NCI-H526 treated with DMSO at 0.1 percent for 48 hours (cell line): ENCODE measurements around the gene ILF3.
"Not testable (repeated sequence)": the region's sequence is repeated elsewhere in the genome, so short reads cannot be mapped to it uniquely, and the experiment has no call there.

Source experiments
- DNase-seq: peaks from one replicate; lab custom pipeline; 2025; lab: John Stamatoyannopoulos, UW

Gene ILF3

DNA sequence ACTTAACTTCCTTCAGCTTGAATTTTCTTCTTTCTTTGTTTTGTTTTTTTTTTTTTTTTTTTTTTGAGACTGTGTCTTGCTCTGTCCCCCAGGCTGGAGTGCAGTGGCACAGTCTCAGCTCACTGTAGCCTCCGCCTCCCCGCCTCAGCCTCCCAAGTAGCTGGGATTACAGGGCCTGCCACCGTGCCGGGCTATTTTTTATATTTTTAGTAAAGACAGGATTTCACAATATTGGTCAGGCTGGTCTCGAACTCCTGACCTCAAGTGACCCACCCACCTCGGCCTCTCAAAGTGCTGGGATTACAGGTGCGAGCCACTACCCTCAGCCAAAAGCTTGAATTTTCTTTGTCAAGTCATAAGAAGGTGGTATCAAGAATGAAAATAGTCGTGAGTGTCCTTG, 21.1 kb downstream of the ILF3 start:
- not testable (repeated sequence) for DNase-seq

DNA sequence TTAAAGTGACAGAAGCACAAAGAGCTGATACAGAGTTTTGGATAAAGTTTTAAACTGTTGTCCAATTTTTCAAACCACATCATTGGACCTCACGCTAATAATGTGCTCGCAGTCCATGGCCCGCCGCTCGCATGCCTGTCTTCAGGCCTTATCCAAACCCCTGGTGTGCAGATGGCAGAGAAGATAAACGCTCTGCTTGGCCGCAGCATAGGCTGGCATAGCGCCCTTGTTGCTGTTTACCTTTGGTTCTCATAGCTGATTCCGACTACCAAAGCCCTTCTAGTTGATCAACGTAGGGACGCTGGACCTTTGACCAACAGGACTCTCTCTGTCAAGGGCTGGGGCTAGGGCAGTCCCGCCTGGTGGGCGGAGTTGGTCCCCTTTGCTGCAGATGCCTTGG, 23.6 kb downstream of the ILF3 start:
- DNase-seq = no peak

DNA sequence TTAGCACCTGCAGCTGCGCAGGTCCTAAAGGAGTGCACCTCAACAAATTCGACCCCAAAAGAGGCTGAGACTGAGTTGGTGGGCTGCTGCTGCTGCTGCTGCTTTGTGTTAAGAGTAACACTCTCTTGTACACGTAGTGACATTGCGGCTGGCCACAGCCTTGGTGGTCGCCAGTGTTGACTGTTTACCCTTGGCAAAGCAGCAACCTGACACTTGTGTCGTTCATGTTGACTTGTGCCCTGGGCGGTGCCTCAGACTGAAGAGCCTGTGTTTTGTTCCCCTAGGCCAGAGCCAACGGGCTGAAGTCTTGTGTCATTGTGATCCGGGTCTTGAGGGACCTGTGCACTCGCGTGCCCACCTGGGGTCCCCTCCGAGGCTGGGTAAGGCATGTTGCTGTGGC, 24.7 kb downstream of the ILF3 start:
- no peak for DNase-seq

DNA sequence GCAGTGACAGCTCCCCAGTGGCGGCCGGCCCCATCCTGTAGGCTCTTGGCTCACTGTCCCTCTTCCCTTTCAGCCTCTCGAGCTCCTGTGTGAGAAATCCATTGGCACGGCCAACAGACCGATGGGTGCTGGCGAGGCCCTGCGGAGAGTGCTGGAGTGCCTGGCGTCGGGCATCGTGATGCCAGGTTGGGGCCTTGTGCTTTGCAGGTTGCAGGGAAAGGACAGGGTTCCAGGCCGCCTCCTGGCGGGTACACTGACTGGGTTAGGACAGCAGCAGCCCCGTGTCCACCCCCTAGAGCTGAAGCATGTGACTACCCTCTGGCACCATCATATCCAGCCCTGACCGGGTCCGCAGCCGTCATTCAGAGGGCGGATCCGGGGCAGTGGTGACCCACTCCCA, 25.6 kb downstream of the ILF3 start:
- no peak for DNase-seq

DNA sequence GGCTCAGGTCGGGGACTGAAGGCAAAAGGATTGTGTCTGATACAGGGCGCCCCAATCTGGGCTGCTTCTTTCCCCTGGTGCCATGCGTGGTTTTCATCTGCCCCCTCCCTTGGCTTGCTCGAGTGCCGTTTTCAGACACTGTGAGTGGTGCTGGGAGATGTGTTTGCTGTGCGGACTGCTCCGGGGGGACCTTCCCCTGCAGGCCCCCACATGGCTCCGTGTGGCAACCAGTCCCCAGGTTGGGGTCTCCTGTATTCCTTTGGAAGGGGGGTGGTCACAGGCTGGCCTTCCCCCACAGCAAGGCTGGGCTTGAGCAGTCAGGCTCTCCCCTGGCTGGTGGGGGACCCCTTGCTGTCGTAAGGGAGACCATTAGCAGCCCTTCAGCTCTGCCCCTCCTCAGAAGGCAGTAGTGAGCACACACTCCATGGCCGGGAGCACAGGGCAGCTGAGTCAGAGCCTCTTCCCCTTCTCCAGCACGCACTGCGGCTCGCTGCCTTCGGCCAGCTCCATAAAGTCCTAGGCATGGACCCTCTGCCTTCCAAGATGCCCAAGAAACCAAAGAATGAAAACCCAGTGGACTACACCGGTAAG, 26.5 kb downstream of the ILF3 start:
- no peak for DNase-seq

DNA sequence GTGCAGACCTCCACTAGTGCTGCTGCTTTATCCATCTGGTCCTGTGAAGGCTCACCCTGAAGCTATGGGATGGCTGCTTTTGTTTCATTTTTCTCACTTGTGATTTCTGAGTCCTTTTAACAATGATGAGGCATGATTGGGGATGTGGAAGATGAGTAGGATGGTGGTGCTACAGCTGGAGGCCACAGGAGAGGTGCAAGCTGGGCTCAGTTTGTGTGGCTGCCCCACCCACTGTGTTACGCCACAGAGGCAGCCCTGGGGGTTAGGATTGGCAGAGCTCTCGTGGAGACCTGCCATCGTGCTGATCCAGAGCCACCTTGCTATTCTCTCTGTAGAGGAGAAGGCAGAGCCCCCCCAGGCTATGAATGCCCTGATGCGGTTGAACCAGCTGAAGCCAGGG, 27.5 kb downstream of the ILF3 start:
- DNase-seq = no peak

DNA sequence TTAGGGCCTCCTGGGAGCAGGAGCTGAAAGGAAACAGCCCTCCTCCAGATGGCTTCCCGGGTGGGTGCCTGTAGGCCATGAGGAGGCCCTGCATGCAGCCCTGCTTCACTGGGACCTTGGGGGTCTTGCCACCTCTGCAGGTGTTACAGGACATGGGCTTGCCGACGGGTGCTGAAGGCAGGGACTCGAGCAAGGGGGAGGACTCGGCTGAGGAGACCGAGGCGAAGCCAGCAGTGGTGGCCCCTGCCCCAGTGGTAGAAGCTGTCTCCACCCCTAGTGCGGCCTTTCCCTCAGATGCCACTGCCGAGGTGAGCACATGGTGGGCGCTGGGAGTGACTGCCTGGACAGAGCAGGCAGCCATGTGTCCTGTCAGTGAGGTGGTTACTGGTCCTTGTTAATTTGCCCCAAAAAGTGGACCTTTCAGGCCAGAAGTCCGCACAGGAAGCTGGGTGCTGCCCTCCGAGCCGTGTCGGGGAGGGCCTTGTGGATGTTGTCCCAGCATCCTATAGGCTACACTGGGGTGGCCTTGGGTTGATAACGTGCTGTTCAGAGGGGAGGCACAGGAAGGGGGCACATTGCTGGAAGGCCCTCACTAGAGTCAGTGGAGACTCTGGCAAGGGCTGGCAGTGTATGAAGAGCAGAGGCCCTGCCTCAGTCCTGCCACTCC, 28.4 kb downstream of the ILF3 start:
- DNase-seq = no peak

DNA sequence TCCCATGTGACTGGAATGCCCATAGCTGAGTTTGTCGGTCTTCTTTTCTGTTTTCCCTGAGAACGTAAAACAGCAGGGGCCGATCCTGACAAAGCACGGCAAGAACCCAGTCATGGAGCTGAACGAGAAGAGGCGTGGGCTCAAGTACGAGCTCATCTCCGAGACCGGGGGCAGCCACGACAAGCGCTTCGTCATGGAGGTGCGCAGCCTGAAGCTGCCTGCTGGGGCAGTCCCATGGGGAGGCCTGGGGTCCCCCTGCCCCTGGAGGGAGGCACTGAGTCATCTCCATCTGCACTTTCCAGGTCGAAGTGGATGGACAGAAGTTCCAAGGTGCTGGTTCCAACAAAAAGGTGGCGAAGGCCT, 28.9 kb downstream of the ILF3 start:
- no peak for DNase-seq

DNA sequence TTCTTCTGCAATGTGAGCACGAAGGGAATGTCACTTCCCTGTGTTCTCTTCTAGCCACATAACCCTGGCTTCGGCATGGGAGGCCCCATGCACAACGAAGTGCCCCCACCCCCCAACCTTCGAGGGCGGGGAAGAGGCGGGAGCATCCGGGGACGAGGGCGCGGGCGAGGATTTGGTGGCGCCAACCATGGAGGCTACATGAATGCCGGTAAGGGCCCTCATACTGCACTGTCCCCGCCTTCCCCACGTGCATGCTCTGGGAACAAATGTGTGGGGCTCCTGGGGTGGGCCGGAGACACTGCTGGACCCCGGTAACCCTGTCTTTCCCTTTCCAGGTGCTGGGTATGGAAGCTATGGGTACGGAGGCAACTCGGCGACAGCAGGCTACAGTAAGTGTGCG, 29.4 kb downstream of the ILF3 start:
- DNase-seq = no peak

DNA sequence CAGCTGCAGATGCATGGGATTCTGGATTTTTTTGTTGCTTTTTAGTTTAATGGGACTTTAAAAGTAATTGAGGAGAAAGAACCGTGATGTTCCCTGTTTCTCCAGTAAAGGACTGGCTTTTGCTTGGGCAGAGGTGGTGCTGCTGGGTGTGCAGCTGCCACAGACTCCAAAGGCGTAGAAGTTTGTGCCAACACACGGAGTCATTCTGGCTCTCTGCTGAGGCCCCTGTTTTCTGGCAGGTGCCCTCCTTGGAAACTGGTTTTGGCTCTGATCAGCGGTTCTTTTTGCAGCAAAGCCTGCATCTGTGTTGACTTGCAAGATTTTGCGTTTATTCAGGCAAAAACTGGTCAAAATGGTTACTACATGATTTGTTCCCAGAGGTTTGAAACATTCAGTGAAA, 31.1 kb downstream of the ILF3 start:
- no peak for DNase-seq

DNA sequence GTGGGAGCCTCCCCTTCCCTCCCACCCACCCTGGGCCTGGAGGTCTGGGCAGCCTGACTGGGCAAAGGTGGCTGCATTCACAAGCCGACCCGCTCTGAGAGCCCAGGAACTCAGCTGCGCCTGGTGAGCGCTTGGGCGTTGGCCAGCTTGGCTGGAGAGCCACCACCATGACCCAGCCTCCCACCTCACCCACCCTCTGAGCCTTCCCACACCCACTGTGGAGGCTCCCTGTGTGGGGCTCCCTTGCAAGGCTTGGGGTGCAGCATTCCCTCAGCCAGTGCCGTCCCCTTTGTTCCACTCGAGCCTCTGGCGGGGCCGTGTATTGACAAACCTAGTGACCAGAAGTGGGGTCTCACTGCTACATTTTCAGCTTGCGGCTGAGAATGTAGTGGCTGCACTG, 32.0 kb downstream of the ILF3 start:
- no peak for DNase-seq

DNA sequence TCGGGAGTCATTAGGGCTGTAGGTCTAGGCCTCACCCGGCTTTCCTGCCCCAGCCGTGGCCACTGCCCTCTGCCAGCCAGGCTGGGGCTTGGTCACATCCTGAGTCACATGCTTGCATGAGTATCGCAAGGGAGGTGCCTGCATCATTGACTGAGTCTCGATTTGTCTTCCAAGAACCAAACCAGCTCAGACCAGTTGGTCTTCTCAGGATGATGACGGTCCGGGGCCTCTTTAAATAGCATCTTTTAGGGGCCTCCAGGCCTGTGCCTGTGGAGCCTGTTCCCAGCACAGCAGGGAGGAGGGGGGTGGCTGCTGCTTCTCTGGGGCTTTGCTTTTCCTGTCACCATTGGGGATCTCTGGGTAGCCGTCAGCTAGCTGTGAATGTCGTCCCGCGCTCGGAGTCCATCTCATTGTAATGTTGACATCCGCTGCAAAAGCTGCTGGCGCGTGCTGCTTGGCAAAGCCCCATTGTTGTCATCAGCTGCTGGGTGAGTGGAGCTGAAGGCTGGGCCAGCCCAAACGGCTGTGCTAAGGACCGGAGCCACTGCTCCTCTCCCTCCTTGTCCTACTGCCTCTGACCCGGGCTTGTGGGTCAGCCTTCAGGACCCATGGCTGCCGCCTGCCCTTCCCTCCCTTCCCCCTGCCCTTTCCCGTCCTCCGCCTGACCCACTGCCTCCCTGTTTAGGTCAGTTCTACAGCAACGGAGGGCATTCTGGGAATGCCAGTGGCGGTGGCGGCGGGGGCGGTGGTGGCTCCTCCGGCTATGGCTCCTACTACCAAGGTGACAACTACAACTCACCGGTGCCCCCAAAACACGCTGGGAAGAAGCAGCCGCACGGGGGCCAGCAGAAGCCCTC, 32.7 kb downstream of the ILF3 start:
- DNase-seq = no peak

DNA sequence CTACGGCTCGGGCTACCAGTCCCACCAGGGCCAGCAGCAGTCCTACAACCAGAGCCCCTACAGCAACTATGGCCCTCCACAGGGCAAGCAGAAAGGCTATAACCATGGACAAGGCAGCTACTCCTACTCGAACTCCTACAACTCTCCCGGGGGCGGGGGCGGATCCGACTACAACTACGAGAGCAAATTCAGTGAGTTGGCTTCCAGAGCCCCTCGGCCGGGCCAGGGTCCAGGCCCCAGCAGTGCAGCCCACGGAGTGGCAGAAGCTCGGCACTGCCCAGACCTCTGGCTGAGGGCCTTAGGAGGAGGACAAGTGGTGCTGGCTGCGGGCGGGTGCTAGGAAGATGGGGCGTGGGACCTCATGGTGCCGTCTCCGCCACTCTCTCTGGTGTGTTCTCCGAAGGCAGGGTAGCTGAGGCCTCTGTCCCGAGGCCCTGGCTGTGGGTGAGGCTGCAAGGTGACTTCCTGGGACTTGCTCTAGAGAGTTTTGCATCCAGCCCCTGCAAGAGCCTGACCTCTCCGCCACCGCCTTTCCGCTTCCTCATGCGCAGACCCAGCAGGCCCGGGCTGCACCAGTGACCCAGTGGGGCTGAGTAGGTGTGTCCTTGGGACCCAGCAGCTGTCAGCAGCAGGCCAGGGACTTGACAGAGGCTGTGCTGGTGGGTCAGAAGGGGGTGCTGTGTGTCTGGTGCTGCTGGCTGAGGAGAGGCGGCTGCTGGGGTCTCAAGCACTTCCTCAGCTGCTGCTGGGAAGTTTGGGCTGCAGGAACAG, 33.6 kb downstream of the ILF3 start:
- no peak for DNase-seq

DNA sequence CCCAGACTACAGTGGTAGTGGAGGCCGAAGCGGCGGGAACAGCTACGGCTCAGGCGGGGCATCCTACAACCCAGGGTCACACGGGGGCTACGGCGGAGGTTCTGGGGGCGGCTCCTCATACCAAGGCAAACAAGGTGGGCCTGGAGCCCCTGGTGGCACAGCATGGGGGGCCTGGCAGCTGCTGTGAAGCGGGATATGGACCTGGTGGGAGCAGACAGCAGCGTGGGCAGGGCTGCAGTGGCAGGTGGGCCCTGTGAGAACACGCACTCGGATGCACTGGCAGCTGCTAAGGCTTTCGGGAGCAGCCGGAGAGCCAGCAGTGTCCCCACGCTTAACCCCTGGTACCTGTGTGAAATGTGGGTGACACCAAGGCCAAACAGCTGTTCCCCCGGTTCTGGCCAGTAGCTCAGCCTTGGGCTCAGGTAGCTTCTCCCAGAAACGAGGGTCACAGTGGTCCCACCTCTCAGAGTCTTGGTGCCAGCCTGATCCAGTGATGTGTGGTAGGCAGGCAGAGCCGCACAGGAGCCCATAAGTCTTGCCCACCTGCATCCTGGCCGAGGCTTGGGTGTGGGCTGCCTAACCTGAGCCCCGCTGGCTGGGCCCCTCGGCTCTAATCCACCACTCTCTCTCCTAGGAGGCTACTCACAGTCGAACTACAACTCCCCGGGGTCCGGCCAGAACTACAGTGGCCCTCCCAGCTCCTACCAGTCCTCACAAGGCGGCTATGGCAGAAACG, 34.6 kb downstream of the ILF3 start:
- DNase-seq = no peak

DNA sequence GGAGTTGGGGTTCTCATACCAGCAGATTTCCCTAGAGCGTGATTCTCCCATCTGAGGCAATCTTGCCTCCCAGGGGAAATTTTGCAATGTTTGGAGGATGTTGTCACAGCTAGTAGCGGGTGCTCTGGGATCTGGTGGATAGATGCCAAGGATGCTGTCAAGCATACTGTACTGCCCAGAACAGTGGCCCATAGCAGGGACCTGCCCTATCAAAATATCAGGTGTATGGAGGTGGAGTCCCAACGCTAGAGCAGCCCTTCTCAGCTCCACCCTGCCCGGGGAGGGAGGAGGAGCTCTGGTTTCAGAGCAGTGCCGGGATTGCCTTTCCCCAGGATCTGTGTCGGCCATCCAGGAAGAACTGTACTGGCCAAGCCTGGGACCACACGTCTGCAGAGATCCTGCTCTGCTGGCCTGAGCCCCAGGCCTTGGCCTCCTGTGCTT, 36.2 kb downstream of the ILF3 start:
- no peak for DNase-seq

DNA sequence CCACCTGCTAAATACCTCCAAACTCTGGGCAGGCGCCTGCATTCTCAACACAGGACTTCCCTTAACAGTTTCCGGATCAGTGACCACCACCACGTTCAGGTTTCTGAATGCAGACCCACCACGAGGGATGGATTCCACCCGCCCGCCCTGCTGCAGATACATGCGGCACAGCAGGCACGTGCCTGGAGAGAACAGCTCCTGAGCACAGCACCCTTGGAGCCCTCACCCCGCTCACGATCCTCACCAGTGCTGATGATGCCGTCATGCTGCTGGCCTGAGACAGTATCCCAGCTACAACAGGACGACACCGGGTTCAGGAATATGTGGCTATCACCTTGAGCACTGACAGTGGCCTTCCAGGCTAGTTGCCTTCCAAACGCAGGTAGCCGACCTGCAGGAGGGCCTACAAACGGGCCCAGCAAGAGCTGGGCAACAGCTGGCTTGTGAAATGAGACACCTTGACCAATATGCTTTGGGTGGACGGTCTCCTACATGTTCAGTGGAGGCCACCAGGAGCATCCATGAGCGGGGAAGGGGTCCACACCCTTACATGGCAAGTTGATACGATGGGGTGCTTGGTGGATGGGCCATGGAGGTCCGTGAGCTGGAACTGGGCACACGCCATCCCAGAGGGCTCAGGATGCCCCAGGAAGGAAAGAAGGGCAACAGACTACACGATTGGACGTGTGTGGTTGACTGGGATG, 37.2 kb downstream of the ILF3 start:
- DNase-seq = no peak

DNA sequence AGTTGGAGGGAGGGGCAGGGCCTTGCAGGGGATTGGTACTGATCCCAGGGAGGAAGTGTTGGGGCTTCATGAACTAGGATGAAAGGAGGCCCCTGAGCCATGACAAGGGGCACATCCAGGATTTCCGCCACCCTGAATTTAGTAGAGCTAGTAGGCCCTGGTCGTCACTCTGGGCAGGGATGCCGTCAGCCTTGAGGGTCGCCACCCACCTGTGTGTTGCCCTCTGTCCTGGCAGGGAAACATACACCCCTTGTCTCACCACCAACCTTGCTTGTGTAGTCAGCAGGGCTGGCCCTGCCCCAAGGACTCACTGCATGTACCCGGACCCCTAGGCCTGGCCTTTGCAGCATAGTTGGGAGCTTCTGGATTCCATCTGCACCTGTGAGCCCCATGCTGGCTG, 37.7 kb downstream of the ILF3 start:
- no peak for DNase-seq

DNA sequence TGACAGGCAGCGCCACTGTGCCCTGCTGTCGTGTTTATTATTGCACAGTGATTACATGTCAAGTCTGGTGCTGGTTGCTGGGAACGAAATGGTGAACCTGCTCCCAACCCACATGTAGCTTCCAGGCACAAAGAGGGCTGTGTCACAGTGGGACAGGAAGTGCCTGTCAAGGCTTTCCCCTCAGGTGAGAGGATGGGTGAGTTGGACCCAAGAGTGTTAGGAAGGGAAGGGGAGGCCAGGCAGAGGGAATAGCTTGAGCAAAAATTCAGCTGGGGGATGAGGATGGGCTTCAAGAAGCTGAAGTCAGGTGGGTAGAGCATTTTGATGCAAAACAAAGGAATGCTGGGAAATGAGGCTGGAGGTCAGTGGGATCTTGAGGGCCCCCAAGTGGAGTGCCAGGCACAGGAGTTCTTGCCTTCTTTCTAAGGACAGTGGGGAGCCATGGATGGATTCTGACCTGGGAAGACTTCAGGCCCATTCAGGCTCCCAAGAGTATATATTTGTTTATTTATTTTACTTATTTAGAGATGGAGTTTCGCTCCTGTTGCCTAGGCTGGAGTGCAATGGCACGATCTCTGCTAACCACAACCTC, 38.6 kb downstream of the ILF3 start:
- no peak for DNase-seq

DNA sequence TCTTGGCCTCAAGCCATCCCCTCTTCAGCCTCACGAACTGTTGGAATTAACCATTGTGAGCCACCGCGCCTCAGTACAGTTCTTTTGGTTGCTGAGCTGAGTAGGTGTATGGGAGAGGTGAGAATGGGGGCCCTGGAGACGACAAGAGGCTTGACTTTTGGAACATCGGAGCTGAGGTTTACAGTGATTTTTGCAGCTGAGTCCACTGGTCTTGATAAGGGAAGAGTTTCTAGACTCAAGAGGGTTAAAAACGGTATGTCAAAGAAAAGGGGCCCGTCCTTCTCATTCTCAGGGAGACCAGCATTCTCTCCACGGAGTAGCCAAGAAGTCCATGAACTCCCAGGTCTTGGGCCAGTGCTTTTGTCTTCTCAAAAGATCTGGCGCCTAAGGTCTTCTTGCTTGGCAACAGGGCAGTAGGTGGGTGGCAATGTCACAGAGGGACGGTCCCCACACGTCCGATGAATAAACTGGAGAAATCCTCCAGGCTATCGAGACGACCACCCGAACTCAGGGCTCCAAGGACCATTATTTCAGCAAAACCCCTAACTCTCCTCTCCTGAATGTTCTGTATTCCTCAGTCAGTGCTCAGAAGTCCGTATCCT, 40.7 kb downstream of the ILF3 start:
- no peak for DNase-seq
